GM19455 (cell line): ENCODE data around the gene BIRC6.
"Not testable (repeated sequence)": the region's sequence is repeated elsewhere in the genome, so short reads cannot be mapped to it uniquely, and the experiment has no call there.

Experiments used
- ATAC-seq: cut with Tn5 transposase; IDR thresholded peaks from one replicate; pipeline ENCODE4 v1.9.1; 2021; ENCODE audit not compliant: unreplicated experiment

The BIRC6 gene

GRCh38 chr2:32611366-32611765 is 254.5 kb downstream of the BIRC6 start:
- no peak for ATAC-seq

GRCh38 chr2:32611771-32612170 is 254.9 kb downstream of the BIRC6 start:
- ATAC-seq = no peak

GRCh38 chr2:32614084-32614483 is 257.3 kb downstream of the BIRC6 start:
- ATAC-seq = no peak

- no peak for ATAC-seq
Observed at GRCh38 chr2:32617599-32618189, 260.9 kb downstream of the BIRC6 start.

- no peak for ATAC-seq
Observed at GRCh38 chr2:32622570-32623310, 265.9 kb downstream of the BIRC6 start.

GRCh38 chr2:32623311-32623706 is 266.5 kb downstream of the BIRC6 start:
- no peak for ATAC-seq

- no peak for ATAC-seq
Observed at GRCh38 chr2:32624812-32625211, 268.0 kb downstream of the BIRC6 start.

GRCh38 chr2:32626639-32627221 is 269.9 kb downstream of the BIRC6 start:
- ATAC-seq = no peak

- peak; percentile 51 for ATAC-seq
Observed at GRCh38 chr2:32627441-32627813, 270.6 kb downstream of the BIRC6 start.

- ATAC-seq = peak; percentile 98
Observed at GRCh38 chr2:32627814-32628579, 271.2 kb downstream of the BIRC6 start, which contains the start of gene TTC27. Gene TTC27 (plus strand): TSS chr2:32628050. CDS start chr2:32628293, 243 bp downstream.

- ATAC-seq = no peak
Observed at GRCh38 chr2:32632089-32632488, 275.3 kb downstream of the BIRC6 start.

- ATAC-seq = no peak
Observed at GRCh38 chr2:32633040-32633439, 276.2 kb downstream of the BIRC6 start.

GRCh38 chr2:32638548-32638947 is 281.7 kb downstream of the BIRC6 start:
- ATAC-seq = not testable (repeated sequence)

- ATAC-seq = no peak
Observed at GRCh38 chr2:32641180-32641579, 284.4 kb downstream of the BIRC6 start.

- no peak for ATAC-seq
Observed at GRCh38 chr2:32647180-32647651, 290.4 kb downstream of the BIRC6 start.

GRCh38 chr2:32652555-32653209 is 295.9 kb downstream of the BIRC6 start:
- no peak for ATAC-seq

- no peak for ATAC-seq
Observed at GRCh38 chr2:32656069-32656468, 299.2 kb downstream of the BIRC6 start.

- no peak for ATAC-seq
Observed at GRCh38 chr2:32663864-32664263, 307.0 kb downstream of the BIRC6 start.

- ATAC-seq = no peak
Observed at GRCh38 chr2:32666704-32667103, 309.9 kb downstream of the BIRC6 start.

GRCh38 chr2:32668254-32668653 is 311.4 kb downstream of the BIRC6 start:
- no peak for ATAC-seq
